Stomach (tissue), 9 donors: ENCODE data around the gene GBX1. TPM values are rescaled to one million over a fixed set of nuclear protein-coding genes. Genes with fewer than 3 reads are reported as not detected.

Experiments used
- DNase-seq, 2 donors: peaks; one replicate each; pipeline versions ENCODE4 v3.0.0 to v3.0.0-alpha.2; 2013 to 2019
- H3K27ac ChIP-seq, 5 donors: fragments of 200-600 bp in 4 of 5; sonication (generic) in 4 of 5; one replicate each; pipeline ENCODE4 v1.5.1; 2013 to 2019; ENCODE audit warnings: mild to moderate bottlenecking in 1 of 5, moderate library complexity in 1 of 5
- H3K27me3 ChIP-seq, 3 donors: fragments of 200-600 bp; sonication (generic); one replicate each; pipeline ENCODE4 v1.5.1; 2017 to 2019; ENCODE audit warnings: mixed run types in 1 of 3
- H3K36me3 ChIP-seq, 4 donors: fragments of 200-600 bp; sonication (generic); 1 replicate in 3 of 4; 2 replicates in 1 of 4; pipeline ENCODE4 v1.5.1; 2016 to 2019
- H3K4me1 ChIP-seq, 4 donors: fragments of 200-600 bp; sonication (generic); one replicate each; pipeline ENCODE4 v1.5.1; 2016 to 2019
- H3K4me3 ChIP-seq, 4 donors: fragments of 200-600 bp; sonication (generic) in 3 of 4; one replicate each; pipeline ENCODE4 v1.5.1; 2016 to 2019; ENCODE audit warnings: mild to moderate bottlenecking in 1 of 4
- H3K9me3 ChIP-seq, 4 donors: fragments of 200-600 bp; sonication (generic); one replicate each; pipeline ENCODE4 v1.5.1; 2016 to 2019
- CTCF ChIP-seq, 7 experiments: fragments of 450-650 bp in 4 of 7; fragments of 200-600 bp in 3 of 7; sonication (generic) in 3 of 7; IDR thresholded peaks; one replicate each; pipeline ENCODE4 v1.5.1; 2016 to 2019; ENCODE audit warnings: antibody characterized with exemption in 7 of 7, control low read depth in 2 of 7, mild to moderate bottlenecking in 1 of 7
- EP300 ChIP-seq: sonication (generic); formaldehyde crosslinking; IDR thresholded peaks from one replicate; pipeline ENCODE4 v1.6.1; 2017; ENCODE audit warnings: antibody characterized with exemption
- POLR2A ChIP-seq, 4 donors: fragments of 450-650 bp; IDR thresholded peaks; one replicate each; pipeline ENCODE4 v1.6.1; 2016; ENCODE audit warnings: antibody characterized with exemption in 4 of 4, control low read depth in 2 of 4, mild to moderate bottlenecking in 1 of 4, moderate library complexity in 1 of 4
- POLR2AphosphoS5 ChIP-seq, 3 donors: sonication (generic); formaldehyde crosslinking; IDR thresholded peaks; one replicate each; pipeline ENCODE4 v1.6.1; 2016; ENCODE audit warnings: antibody characterized with exemption in 3 of 3
- WGBS, 5 donors: extraction: QIAGEN DNeasy Blood & Tissue Kit in 3 of 5; methylation state at CpG; one replicate each; pipeline versions ENCODE4 v1.1.5 to v1.1.7; 2013 to 2018; 5-methylcytosine and 5-hydroxymethylcytosine counted together
- intact Hi-C: fragments of 100-400 bp; cut with DNase I; formaldehyde crosslinking; loops from one replicate; pipeline ENCODE4 v1.15.1; 2023; ENCODE audit warnings: low total_unique reads
- polyA plus RNA-seq, 3 donors: library from polyadenylated mRNA; stranded (reverse); fragments of 200-250 nt; gene quantifications; one replicate each; pipeline ENCODE4 v1.2.3, GENCODE V29; 2013
- total RNA-seq, 5 donors: library from RNA; depleted of rRNA; stranded (reverse); fragments of >200 nt; gene quantifications; one replicate each; pipeline versions ENCODE4 v1.1.0 to v1.2.3, GENCODE V29; 2014 to 2016
- donor health status: healthy with polysubstance abuse.
- donor health status: Bipolar disorder and iron deficiency.
- donor health status: healthy.

The GBX1 gene
- total and polyA plus RNA-seq, 8 donors, result not detected

- Histone ChIP-seq H3K27ac (no peak overlapping the region), H3K9me3 (no peaks in the 10 kb centered on the region), H3K4me1 (no peaks in the 10 kb centered on the region), H3K4me3 (no peak overlapping the region), H3K36me3 (no peaks in the 10 kb centered on the region), H3K27me3 (peaks cover 0 to 56% (median 14%) of the 10 kb centered on the region in 3 donors)
- TF ChIP-seq POLR2A (IDR thresholded peaks at IDR 0.05) (no peak), CTCF (IDR thresholded peaks at IDR 0.05) (no peak), EP300 (no peak), POLR2AphosphoS5 (IDR thresholded peaks at IDR 0.05) (no peak)
- DNase-seq, result no peak
- 80 to 86% (median 82%) methylated on average over 9 to 22 of the region's 22 CpGs for WGBS, 5 donors
- intact Hi-C loops, result no loop called here
Measured at GRCh38 chr7:151181011-151181431, 13.5 kb upstream of the GBX1 start.

GRCh38 chr7:151179946-151180345, 12.5 kb upstream of the GBX1 start:
- Histone ChIP-seq H3K9me3 (no peaks in the 10 kb centered on the region), H3K4me3 (no peak overlapping the region), H3K27me3 (peaks cover 0 to 67% (median 25%) of the 10 kb centered on the region in 3 donors), H3K27ac (no peak overlapping the region), H3K4me1 (peaks cover 0 to under 1% (median 0%) of the 10 kb centered on the region in 4 donors), H3K36me3 (no peaks in the 10 kb centered on the region)
- 58 to 79% (median 76%) methylated on average over 4 of the region's 4 CpGs for WGBS, 5 donors
- DNase-seq, result no peak
- TF ChIP-seq POLR2AphosphoS5 (IDR thresholded peaks at IDR 0.05) (no peak), POLR2A (IDR thresholded peaks at IDR 0.05) (no peak), EP300 (no peak), CTCF (IDR thresholded peaks at IDR 0.05) (no peak)
- intact Hi-C loops, result no loop called here

GRCh38 chr7:151179287-151179860, 11.9 kb upstream of the GBX1 start:
- Histone ChIP-seq H3K4me3 (no peak overlapping the region), H3K36me3 (no peaks in the 10 kb centered on the region), H3K27ac (no peak overlapping the region), H3K4me1 (peaks cover 0 to 6% (median 2%) of the 10 kb centered on the region in 4 donors), H3K9me3 (no peaks in the 10 kb centered on the region), H3K27me3 (peaks cover 0 to 72% (median 29%) of the 10 kb centered on the region in 3 donors)
- no peak for DNase-seq
- TF ChIP-seq POLR2A (IDR thresholded peaks at IDR 0.05), result no peak
- no peak for TF ChIP-seq EP300
- no peak for TF ChIP-seq CTCF (IDR thresholded peaks at IDR 0.05)
- no peak for TF ChIP-seq POLR2AphosphoS5 (IDR thresholded peaks at IDR 0.05)
- intact Hi-C loops, result no loop called here
- WGBS, 5 donors, result 70 to 88% (median 75%) methylated on average over 7 to 8 of the region's 8 CpGs

- Histone ChIP-seq H3K27me3 (peaks cover 0 to 78% (median 35%) of the 10 kb centered on the region in 3 donors), H3K4me3 (no peak overlapping the region), H3K4me1 (peaks cover 0 to 6% (median 2%) of the 10 kb centered on the region in 4 donors), H3K9me3 (no peaks in the 10 kb centered on the region), H3K36me3 (no peaks in the 10 kb centered on the region), H3K27ac (no peak overlapping the region)
- WGBS, 5 donors, result 50 to 79% (median 64%) methylated on average over 2 of the region's 2 CpGs
- TF ChIP-seq EP300 (no peak), POLR2A (IDR thresholded peaks at IDR 0.05) (no peak), CTCF (IDR thresholded peaks at IDR 0.05) (no peak), POLR2AphosphoS5 (IDR thresholded peaks at IDR 0.05) (no peak)
- DNase-seq, result no peak
- intact Hi-C loops, result no loop called here
Measured at GRCh38 chr7:151178831-151179230, 11.3 kb upstream of the GBX1 start.
